ENCODE measurements around the gene METTL24.

The METTL24 gene

DNA sequence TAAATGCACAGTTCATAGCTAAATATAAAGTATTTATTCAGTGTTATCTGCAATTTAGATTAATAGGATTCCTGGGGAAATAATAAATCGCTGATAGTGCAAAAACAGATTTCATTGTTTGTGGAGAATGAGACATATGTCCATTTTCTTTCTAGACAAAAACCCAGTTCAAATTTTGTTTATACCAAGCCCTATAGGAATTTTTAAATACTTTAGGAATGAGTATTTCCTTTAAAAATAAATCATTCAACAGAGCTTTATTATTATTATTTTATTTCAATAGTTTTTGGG lies 86.5 kb downstream of the METTL24 start:
- TF ChIP-seq EZH2 (IDR thresholded peaks at IDR 0.05; ENCODE audit: borderline replicate concordance, low read length) = no peak
- TF ChIP-seq, protein P1, sequence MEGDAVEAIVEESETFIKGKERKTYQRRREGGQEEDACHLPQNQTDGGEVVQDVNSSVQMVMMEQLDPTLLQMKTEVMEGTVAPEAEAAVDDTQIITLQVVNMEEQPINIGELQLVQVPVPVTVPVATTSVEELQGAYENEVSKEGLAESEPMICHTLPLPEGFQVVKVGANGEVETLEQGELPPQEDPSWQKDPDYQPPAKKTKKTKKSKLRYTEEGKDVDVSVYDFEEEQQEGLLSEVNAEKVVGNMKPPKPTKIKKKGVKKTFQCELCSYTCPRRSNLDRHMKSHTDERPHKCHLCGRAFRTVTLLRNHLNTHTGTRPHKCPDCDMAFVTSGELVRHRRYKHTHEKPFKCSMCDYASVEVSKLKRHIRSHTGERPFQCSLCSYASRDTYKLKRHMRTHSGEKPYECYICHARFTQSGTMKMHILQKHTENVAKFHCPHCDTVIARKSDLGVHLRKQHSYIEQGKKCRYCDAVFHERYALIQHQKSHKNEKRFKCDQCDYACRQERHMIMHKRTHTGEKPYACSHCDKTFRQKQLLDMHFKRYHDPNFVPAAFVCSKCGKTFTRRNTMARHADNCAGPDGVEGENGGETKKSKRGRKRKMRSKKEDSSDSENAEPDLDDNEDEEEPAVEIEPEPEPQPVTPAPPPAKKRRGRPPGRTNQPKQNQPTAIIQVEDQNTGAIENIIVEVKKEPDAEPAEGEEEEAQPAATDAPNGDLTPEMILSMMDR (IDR thresholded peaks at IDR 0.05; ENCODE audit: low read length) = no peak
- Histone ChIP-seq H3F3A (ENCODE audit: insufficient read depth, low read length) (no peaks in the 10 kb centered on the region), H3K27me3 (ENCODE audit: insufficient read depth, low read length) (no peaks in the 10 kb centered on the region), H4K20me1 (ENCODE audit: insufficient read depth, low read length) (no peaks in the 10 kb centered on the region), H3K9me2 (ENCODE audit: low read depth, low read length) (no peaks in the 10 kb centered on the region), H2AFZ (ENCODE audit: low read length) (no peak overlapping the region), H3K4me3 (ENCODE audit: low read depth, low read length, poor library complexity, severe bottlenecking) (no peak overlapping the region), H3K4me1 (ENCODE audit: insufficient read depth, low read length, severe bottlenecking) (no peaks in the 10 kb centered on the region), H3K27ac (ENCODE audit: low read depth, low read length, poor library complexity, severe bottlenecking) (no peak overlapping the region), H3K4me2 (ENCODE audit: low read length) (no peak overlapping the region), H3K9me3 (ENCODE audit: low read length) (no peaks in the 10 kb centered on the region), H3K9ac (ENCODE audit: low read length) (no peak overlapping the region), H3K36me3 (ENCODE audit: insufficient read depth, low read length) (no peaks in the 10 kb centered on the region), H3K79me2 (ENCODE audit: insufficient read depth, low read length) (no peaks in the 10 kb centered on the region)

DNA sequence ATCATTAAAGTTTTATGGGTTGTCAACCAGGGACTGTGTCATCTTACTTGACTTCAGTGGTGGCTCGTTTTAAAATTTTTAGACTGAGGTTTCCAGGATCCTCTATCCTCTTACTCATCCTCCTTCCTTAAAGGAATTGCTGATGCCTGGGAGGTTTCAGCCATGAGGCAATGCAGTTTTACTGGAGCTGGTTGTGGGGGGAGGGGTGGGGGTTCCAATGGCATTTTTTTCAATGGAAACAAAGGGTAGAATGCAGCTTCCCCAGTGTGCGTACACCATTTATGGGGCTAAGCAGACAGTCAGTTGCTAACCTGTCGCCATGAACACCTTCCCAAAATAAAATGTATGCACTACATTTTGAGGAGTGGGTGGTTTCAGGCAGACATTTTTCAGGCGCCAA lies 88.0 kb downstream of the METTL24 start:
- no peaks in the 10 kb centered on the region for H3K36me3 ChIP-seq (ENCODE audit: insufficient read depth, low read length)
- no peaks in the 10 kb centered on the region for H3K79me2 ChIP-seq (ENCODE audit: insufficient read depth, low read length)
- no peaks in the 10 kb centered on the region for H4K20me1 ChIP-seq (ENCODE audit: insufficient read depth, low read length)
- no peaks in the 10 kb centered on the region for H3F3A ChIP-seq (ENCODE audit: insufficient read depth, low read length)
- TF ChIP-seq, protein P1 (IDR thresholded peaks at IDR 0.05; ENCODE audit: low read length) = no peak
- no peak for TF ChIP-seq EZH2 (IDR thresholded peaks at IDR 0.05; ENCODE audit: borderline replicate concordance, low read length)
- H3K9me3 ChIP-seq (ENCODE audit: low read length) = no peaks in the 10 kb centered on the region
- no peak overlapping the region for H3K4me2 ChIP-seq (ENCODE audit: low read length)
- no peak overlapping the region for H3K4me3 ChIP-seq (ENCODE audit: low read depth, low read length, poor library complexity, severe bottlenecking)
- H3K27ac ChIP-seq (ENCODE audit: low read depth, low read length, poor library complexity, severe bottlenecking) = no peak overlapping the region
- H3K9ac ChIP-seq (ENCODE audit: low read length) = no peak overlapping the region
- no peaks in the 10 kb centered on the region for H3K4me1 ChIP-seq (ENCODE audit: insufficient read depth, low read length, severe bottlenecking)
- H3K9me2 ChIP-seq (ENCODE audit: low read depth, low read length) = no peaks in the 10 kb centered on the region
- no peak overlapping the region for H2AFZ ChIP-seq (ENCODE audit: low read length)
- H3K27me3 ChIP-seq (ENCODE audit: insufficient read depth, low read length) = no peaks in the 10 kb centered on the region

DNA sequence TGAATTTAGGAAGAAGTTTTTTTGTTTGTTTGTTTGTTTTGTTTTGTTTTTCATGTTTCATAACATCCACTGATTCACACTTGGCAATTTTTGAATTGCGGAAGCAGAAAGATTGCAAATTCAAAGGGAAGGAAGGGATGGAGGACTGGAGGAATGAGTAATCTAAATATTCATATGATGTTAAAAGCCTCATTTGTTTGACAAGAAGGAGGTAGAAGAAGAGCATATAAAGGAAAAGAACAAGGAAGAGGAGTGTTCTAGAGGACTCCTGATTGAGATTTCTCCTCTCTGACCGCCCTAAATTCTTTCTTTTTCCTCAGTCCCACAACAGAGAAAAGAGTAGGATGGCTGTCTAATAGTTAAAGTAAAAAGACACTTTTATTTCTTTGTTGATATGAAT lies 88.5 kb downstream of the METTL24 start:
- Histone ChIP-seq H4K20me1 (ENCODE audit: insufficient read depth, low read length) (no peaks in the 10 kb centered on the region), H3K9me3 (ENCODE audit: low read length) (no peaks in the 10 kb centered on the region), H3K36me3 (ENCODE audit: insufficient read depth, low read length) (no peaks in the 10 kb centered on the region), H3K27ac (ENCODE audit: low read depth, low read length, poor library complexity, severe bottlenecking) (no peak overlapping the region), H3K4me2 (ENCODE audit: low read length) (no peak overlapping the region), H3K9ac (ENCODE audit: low read length) (no peak overlapping the region), H2AFZ (ENCODE audit: low read length) (no peak overlapping the region), H3K27me3 (ENCODE audit: insufficient read depth, low read length) (no peaks in the 10 kb centered on the region), H3F3A (ENCODE audit: insufficient read depth, low read length) (no peaks in the 10 kb centered on the region), H3K4me1 (ENCODE audit: insufficient read depth, low read length, severe bottlenecking) (no peaks in the 10 kb centered on the region), H3K4me3 (ENCODE audit: low read depth, low read length, poor library complexity, severe bottlenecking) (no peak overlapping the region), H3K9me2 (ENCODE audit: low read depth, low read length) (no peaks in the 10 kb centered on the region), H3K79me2 (ENCODE audit: insufficient read depth, low read length) (no peaks in the 10 kb centered on the region)
- TF ChIP-seq, protein P1 (IDR thresholded peaks at IDR 0.05; ENCODE audit: low read length) = no peak
- TF ChIP-seq EZH2 (IDR thresholded peaks at IDR 0.05; ENCODE audit: borderline replicate concordance, low read length) = no peak
